A172 (cell line): Measurements from ENCODE around the gene EPHB6. TPM values are rescaled to one million over a fixed set of nuclear protein-coding genes. Genes with fewer than 3 reads are reported as not detected.

Experiments used
- DNase-seq: peaks from one replicate; pipeline ENCODE4 v3.0.0-alpha.2; 2015; ENCODE audit warnings: low spot score
- total RNA-seq: library from RNA; depleted of rRNA; stranded (reverse); fragments of >200 nt; shearing (Covaris generic); gene quantifications from 2 replicates; pipeline ENCODE4 v1.2.3, GENCODE V29; 2014

The EPHB6 gene
- total RNA-seq, 1 experiment from 2014 or later = 2.7 TPM

- no peak for DNase-seq
Measured at GRCh38 chr7:142896151-142896550, 41.3 kb downstream of the EPHB6 start.

- no peak for DNase-seq
Measured at GRCh38 chr7:142896741-142897379, 42.0 kb downstream of the EPHB6 start.

- DNase-seq = no peak
Measured at GRCh38 chr7:142897691-142898090, 42.8 kb downstream of the EPHB6 start.

GRCh38 chr7:142898377-142899170 is 43.7 kb downstream of the EPHB6 start:
- DNase-seq = no peak

- DNase-seq = no peak
Measured at GRCh38 chr7:142899661-142900060, 44.8 kb downstream of the EPHB6 start.

GRCh38 chr7:142901426-142902259 is 46.8 kb downstream of the EPHB6 start:
- DNase-seq = no peak

GRCh38 chr7:142904128-142904527 is 49.3 kb downstream of the EPHB6 start:
- DNase-seq = no peak

GRCh38 chr7:142905759-142906158 is 50.9 kb downstream of the EPHB6 start:
- DNase-seq = no peak

- DNase-seq = no peak
Measured at GRCh38 chr7:142906643-142907042, 51.8 kb downstream of the EPHB6 start.

- no peak for DNase-seq
Measured at GRCh38 chr7:142908290-142908689, 53.4 kb downstream of the EPHB6 start.

GRCh38 chr7:142908921-142909890 is 54.3 kb downstream of the EPHB6 start:
- peak; percentile 42 for DNase-seq

- DNase-seq = no peak
Measured at GRCh38 chr7:142910031-142910433, 55.2 kb downstream of the EPHB6 start.

GRCh38 chr7:142910481-142910880 is 55.6 kb downstream of the EPHB6 start:
- no peak for DNase-seq

- peak; percentile 4 for DNase-seq
Measured at GRCh38 chr7:142913051-142913450, 58.2 kb downstream of the EPHB6 start.

GRCh38 chr7:142913566-142913965 is 58.7 kb downstream of the EPHB6 start:
- DNase-seq = no peak

GRCh38 chr7:142914121-142914520 is 59.2 kb downstream of the EPHB6 start:
- DNase-seq = no peak

- no peak for DNase-seq
Measured at GRCh38 chr7:142915315-142915714, 60.4 kb downstream of the EPHB6 start.

- DNase-seq = no peak
Measured at GRCh38 chr7:142916508-142916907, 61.6 kb downstream of the EPHB6 start.

- DNase-seq = no peak
Measured at GRCh38 chr7:142917447-142917846, 62.6 kb downstream of the EPHB6 start.

- no peak for DNase-seq
Measured at GRCh38 chr7:142918901-142919300, 64.0 kb downstream of the EPHB6 start.

- DNase-seq = no peak
Measured at GRCh38 chr7:142919656-142920055, 64.8 kb downstream of the EPHB6 start.
